HepG2 (cell line): ENCODE measurements around the gene ARMH4. TPM values are rescaled to one million over a fixed set of nuclear protein-coding genes. Genes with fewer than 3 reads are reported as not detected.

Experiments
- CHD4 ChIP-seq: fragments of 200-600 bp; sonication (generic); IDR thresholded peaks from 2 replicates; pipeline ENCODE4 v1.7.0; 2017; ENCODE audit warnings: mild to moderate bottlenecking, low read length, borderline replicate concordance
- EEA1 ChIP-seq: sonication (generic); formaldehyde crosslinking; IDR thresholded peaks from 2 replicates; pipeline ENCODE4 v1.5.1; 2020; ENCODE audit warnings: mild to moderate bottlenecking, missing genetic modification reagents, borderline replicate concordance
- FOXA3 ChIP-seq: IDR thresholded peaks from 2 replicates; pipeline ENCODE4 v1.6.1; 2016; ENCODE audit warnings: missing genetic modification reagents, missing compliant biosample characterization
- NFATC3 ChIP-seq: sonication (generic); formaldehyde crosslinking; IDR thresholded peaks from 2 replicates; pipeline ENCODE4 v1.5.1; 2020; ENCODE audit warnings: mild to moderate bottlenecking, missing genetic modification reagents
- RBFOX2 ChIP-seq: fragments of 200-400 bp; formaldehyde crosslinking; IDR thresholded peaks from 2 replicates; pipeline ENCODE4 v1.6.1; 2017; ENCODE audit warnings: low read depth, mild to moderate bottlenecking, low read length
- SP5 ChIP-seq: IDR thresholded peaks from 2 replicates; pipeline ENCODE4 v1.6.1; 2016; ENCODE audit warnings: low read depth, borderline replicate concordance
- STAG1 ChIP-seq: sonication (generic); formaldehyde crosslinking; IDR thresholded peaks from 2 replicates; pipeline ENCODE4 v1.4.0; 2020; ENCODE audit warnings: missing genetic modification reagents
- SYNCRIP ChIP-seq: fragments of 200-400 bp; formaldehyde crosslinking; IDR thresholded peaks from 2 replicates; pipeline ENCODE4 v1.6.1; 2018; ENCODE audit warnings: mild to moderate bottlenecking, low read depth, low read length; ENCODE audit not compliant: insufficient read depth
- TOPORS ChIP-seq: sonication (generic); formaldehyde crosslinking; IDR thresholded peaks from 2 replicates; pipeline ENCODE4 v1.8.0; 2023; ENCODE audit warnings: mild to moderate bottlenecking, missing genetic modification reagents
- YEATS2 ChIP-seq: sonication (generic); formaldehyde crosslinking; IDR thresholded peaks from 2 replicates; pipeline ENCODE4 v1.4.0; 2020; ENCODE audit warnings: missing genetic modification reagents, borderline replicate concordance
- ZEB1 ChIP-seq: IDR thresholded peaks from 2 replicates; pipeline ENCODE4 v1.6.1; 2012; ENCODE audit warnings: mild to moderate bottlenecking, low read depth, inconsistent platforms; ENCODE audit not compliant: insufficient replicate concordance
- ZMYM2 ChIP-seq: sonication (generic); formaldehyde crosslinking; IDR thresholded peaks from 2 replicates; pipeline ENCODE4 v1.8.0; 2022; ENCODE audit warnings: mild to moderate bottlenecking, missing genetic modification reagents
- ZNF232 ChIP-seq: sonication (generic); formaldehyde crosslinking; IDR thresholded peaks from 2 replicates; pipeline ENCODE4 v1.4.0; 2020; ENCODE audit warnings: missing genetic modification reagents, borderline replicate concordance
- ZNF329 ChIP-seq: sonication (generic); formaldehyde crosslinking; IDR thresholded peaks from 2 replicates; pipeline ENCODE4 v1.9.0; 2021; ENCODE audit warnings: low read depth, mild to moderate bottlenecking, missing genetic modification reagents
- ZNF468 ChIP-seq: sonication (generic); formaldehyde crosslinking; IDR thresholded peaks from 2 replicates; pipeline ENCODE4 v1.8.0; 2022; ENCODE audit warnings: mild to moderate bottlenecking, moderate library complexity, missing genetic modification reagents
- ZNF501 ChIP-seq: sonication (generic); formaldehyde crosslinking; IDR thresholded peaks from 2 replicates; pipeline ENCODE4 v1.5.1; 2020; ENCODE audit warnings: mild to moderate bottlenecking, moderate library complexity, missing genetic modification reagents
- ZNF570 ChIP-seq: sonication (generic); formaldehyde crosslinking; IDR thresholded peaks from 2 replicates; pipeline ENCODE4 v1.4.0; 2020; ENCODE audit warnings: mild to moderate bottlenecking, missing genetic modification reagents, borderline replicate concordance
- ZNF674 ChIP-seq: sonication (generic); formaldehyde crosslinking; IDR thresholded peaks from 2 replicates; pipeline ENCODE4 v1.5.0; 2020; ENCODE audit warnings: low read depth, mild to moderate bottlenecking, missing genetic modification reagents
- ZNF761 ChIP-seq: sonication (generic); formaldehyde crosslinking; conservative IDR thresholded peaks from 2 replicates; pipeline ENCODE4 v1.4.0; 2020; ENCODE audit warnings: mild to moderate bottlenecking, missing genetic modification reagents
- ZNF776 ChIP-seq: sonication (generic); formaldehyde crosslinking; IDR thresholded peaks from 2 replicates; pipeline ENCODE4 v1.4.0; 2020; ENCODE audit warnings: mild to moderate bottlenecking, missing genetic modification reagents
- ZNF841 ChIP-seq: sonication (generic); formaldehyde crosslinking; IDR thresholded peaks from 2 replicates; pipeline ENCODE4 v1.8.1; 2023; ENCODE audit warnings: missing genetic modification reagents, borderline replicate concordance
- polyA plus RNA-seq, 8 experiments: library from polyadenylated mRNA; depleted of rRNA in 3 of 8; stranded (reverse) in 7 of 8; unstranded in 1 of 8; fragments of >200 nt; fragmentation: Illumina TruSeq in 4 of 8; extraction: Trizol in 4 of 8; gene quantifications; 2 replicates each; pipeline versions ENCODE4 v1.2.1 to v1.2.3, GENCODE V29; 2011 to 2016; ENCODE audit warnings: low read depth in 4 of 8, missing spikeins in 1 of 8, mixed read lengths in 1 of 8; ENCODE audit not compliant: insufficient read depth in 1 of 8
- total RNA-seq, 5 experiments: library from RNA; depleted of rRNA; stranded (reverse); fragments of >200 nt; fragmentation: Illumina TruSeq; extraction: Trizol; gene quantifications; 2 replicates each; pipeline ENCODE4 v1.2.3, GENCODE V29; 2016; ENCODE audit warnings: low read depth in 1 of 5
- TF ChIP-seq, protein P1 (sequence below): sonication (generic); formaldehyde crosslinking; IDR thresholded peaks from 2 replicates; pipeline ENCODE4 v1.5.1; 2020; ENCODE audit warnings: missing genetic modification reagents, mild to moderate bottlenecking, borderline replicate concordance
- TF ChIP-seq, protein P2 (sequence below): sonication (generic); formaldehyde crosslinking; IDR thresholded peaks from 2 replicates; pipeline ENCODE4 v1.9.0; 2021; ENCODE audit warnings: missing genetic modification reagents, mild to moderate bottlenecking, borderline replicate concordance
- TF ChIP-seq, protein P3 (sequence below): sonication (generic); formaldehyde crosslinking; IDR thresholded peaks from 2 replicates; pipeline ENCODE4 v1.9.0; 2021; ENCODE audit warnings: missing genetic modification reagents, mild to moderate bottlenecking, borderline replicate concordance
- TF ChIP-seq, protein P4 (sequence below): sonication (generic); formaldehyde crosslinking; IDR thresholded peaks from 2 replicates; pipeline ENCODE4 v1.4.0; 2020; ENCODE audit warnings: missing genetic modification reagents

ARMH4 gene
- total and polyA plus RNA-seq, 2 of the 13 experiments (the other 11 are each of a cell fraction or from before 2014, with no cell fraction given) = 0.02 to 0.18 TPM

DNA sequence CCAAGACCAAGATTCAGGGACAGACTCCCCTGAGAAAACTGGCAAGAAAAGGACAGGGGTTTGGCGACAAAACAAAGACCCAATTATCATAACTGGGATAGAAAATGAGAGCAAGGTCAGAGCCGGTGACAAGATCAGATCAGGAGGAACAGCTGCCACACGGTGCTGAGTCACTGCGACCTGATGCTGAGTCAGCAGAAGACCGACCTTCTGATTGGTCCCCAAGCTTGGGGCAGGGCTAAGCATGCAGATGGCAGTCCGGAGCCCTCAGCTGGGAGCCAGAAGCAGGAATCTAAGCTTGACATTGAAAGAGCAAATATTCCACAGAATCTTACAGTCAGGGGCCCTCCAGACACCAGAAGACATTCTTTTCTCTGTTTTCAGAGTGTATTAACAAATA, 19.1 kb upstream of the ARMH4 start (continued):
- TF ChIP-seq SYNCRIP (no peak), TOPORS (CRISPR knock-in tag) (no peak), ZNF232 (CRISPR knock-in tag) (no peak), FOXA3 (CRISPR knock-in tag) (no peak), ZMYM2 (CRISPR knock-in tag) (no peak), ZNF761 (CRISPR knock-in tag) (no peak), ZEB1 (no peak), ZNF570 (CRISPR knock-in tag) (no peak), CHD4 (no peak), ZNF329 (CRISPR knock-in tag) (no peak), EEA1 (CRISPR knock-in tag) (no peak), YEATS2 (CRISPR knock-in tag) (peak; percentile 35; the same call in 1 of the 2 replicates), ZNF468 (CRISPR knock-in tag) (no peak), NFATC3 (CRISPR knock-in tag) (no peak), SP5 (CRISPR knock-in tag) (no peak), ZNF776 (CRISPR knock-in tag) (no peak), STAG1 (no peak), RBFOX2 (no peak), ZNF674 (no peak), ZNF501 (CRISPR knock-in tag) (no peak), ZNF841 (CRISPR knock-in tag) (no peak)
- TF ChIP-seq, protein P1, sequence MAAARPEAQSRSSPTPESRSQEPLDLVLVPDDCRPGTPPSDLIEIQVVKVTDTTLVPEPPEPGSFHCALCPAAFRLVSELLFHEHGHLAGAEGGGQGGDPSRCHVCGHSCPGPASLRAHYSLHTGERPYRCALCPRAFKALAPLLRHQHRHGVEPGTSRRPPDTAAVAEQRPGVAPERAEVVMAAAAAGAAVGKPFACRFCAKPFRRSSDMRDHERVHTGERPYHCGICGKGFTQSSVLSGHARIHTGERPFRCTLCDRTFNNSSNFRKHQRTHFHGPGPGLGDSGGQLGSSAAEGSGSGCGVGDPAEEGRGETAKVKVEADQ = no peak
- TF ChIP-seq, protein P2, sequence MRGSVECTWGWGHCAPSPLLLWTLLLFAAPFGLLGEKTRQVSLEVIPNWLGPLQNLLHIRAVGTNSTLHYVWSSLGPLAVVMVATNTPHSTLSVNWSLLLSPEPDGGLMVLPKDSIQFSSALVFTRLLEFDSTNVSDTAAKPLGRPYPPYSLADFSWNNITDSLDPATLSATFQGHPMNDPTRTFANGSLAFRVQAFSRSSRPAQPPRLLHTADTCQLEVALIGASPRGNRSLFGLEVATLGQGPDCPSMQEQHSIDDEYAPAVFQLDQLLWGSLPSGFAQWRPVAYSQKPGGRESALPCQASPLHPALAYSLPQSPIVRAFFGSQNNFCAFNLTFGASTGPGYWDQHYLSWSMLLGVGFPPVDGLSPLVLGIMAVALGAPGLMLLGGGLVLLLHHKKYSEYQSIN (CRISPR knock-in tag) = no peak
- TF ChIP-seq, protein P3, sequence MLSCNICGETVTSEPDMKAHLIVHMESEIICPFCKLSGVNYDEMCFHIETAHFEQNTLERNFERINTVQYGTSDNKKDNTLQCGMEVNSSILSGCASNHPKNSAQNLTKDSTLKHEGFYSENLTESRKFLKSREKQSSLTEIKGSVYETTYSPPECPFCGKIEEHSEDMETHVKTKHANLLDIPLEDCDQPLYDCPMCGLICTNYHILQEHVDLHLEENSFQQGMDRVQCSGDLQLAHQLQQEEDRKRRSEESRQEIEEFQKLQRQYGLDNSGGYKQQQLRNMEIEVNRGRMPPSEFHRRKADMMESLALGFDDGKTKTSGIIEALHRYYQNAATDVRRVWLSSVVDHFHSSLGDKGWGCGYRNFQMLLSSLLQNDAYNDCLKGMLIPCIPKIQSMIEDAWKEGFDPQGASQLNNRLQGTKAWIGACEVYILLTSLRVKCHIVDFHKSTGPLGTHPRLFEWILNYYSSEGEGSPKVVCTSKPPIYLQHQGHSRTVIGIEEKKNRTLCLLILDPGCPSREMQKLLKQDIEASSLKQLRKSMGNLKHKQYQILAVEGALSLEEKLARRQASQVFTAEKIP (CRISPR knock-in tag) = no peak
- TF ChIP-seq, protein P4, sequence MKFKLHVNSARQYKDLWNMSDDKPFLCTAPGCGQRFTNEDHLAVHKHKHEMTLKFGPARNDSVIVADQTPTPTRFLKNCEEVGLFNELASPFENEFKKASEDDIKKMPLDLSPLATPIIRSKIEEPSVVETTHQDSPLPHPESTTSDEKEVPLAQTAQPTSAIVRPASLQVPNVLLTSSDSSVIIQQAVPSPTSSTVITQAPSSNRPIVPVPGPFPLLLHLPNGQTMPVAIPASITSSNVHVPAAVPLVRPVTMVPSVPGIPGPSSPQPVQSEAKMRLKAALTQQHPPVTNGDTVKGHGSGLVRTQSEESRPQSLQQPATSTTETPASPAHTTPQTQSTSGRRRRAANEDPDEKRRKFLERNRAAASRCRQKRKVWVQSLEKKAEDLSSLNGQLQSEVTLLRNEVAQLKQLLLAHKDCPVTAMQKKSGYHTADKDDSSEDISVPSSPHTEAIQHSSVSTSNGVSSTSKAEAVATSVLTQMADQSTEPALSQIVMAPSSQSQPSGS (CRISPR knock-in tag) = no peak
